Medulla oblongata (tissue), 1 donor: ENCODE data around the gene HOXB8.

Source experiments
- DNase-seq: peaks from one replicate; pipeline ENCODE4 v3.0.0-alpha.2; 2015; ENCODE audit errors: extremely low spot score

HOXB8 gene

DNA sequence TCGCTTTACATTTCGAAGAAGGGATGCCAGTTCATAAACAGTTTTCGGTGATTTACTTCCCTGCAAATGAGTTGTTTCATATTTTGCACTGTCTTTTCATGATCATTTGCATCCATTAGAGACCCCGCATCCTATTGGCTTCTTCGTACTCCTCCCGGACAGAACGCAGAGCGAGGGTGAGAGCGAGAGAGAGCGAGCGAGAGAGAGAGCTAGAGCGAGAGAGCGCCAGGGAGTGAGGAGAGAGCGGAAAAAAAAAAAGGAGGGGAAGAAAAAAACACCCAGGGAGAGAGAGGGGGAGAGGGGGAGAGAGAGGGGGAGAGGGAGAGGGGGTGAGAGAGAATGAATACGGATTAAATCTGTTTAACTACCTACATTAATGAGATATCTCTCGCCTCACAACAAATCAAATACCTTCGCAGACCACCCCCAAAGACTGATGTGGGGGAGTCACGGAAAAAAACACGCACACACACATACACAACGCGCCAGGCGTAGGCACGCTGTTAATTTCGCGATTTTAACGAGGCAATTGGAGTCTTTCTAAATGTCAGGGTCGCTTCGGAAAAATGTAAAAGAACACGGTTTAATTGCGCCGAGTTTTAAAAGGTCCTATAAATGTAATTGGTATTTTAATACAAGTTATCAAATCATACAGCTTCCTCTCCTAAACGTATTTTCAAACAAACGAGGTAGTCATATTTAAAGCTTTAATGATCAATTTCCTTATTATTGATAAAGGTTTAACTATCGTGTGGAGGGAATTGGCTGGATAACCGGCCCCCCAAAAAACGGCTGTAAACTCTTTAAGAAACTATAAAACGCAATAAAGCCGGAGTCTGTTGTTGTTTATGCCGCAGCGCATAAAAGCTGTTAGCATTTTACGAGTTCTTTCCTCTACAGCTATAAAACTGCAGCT is at the start of gene HOXB8:
Gene HOXB8, minus strand, starts transcription at position 246 of the 916 bp plus-strand sequence. CDS start 588 bp downstream, outside the sequence.
- no peak for DNase-seq

DNA sequence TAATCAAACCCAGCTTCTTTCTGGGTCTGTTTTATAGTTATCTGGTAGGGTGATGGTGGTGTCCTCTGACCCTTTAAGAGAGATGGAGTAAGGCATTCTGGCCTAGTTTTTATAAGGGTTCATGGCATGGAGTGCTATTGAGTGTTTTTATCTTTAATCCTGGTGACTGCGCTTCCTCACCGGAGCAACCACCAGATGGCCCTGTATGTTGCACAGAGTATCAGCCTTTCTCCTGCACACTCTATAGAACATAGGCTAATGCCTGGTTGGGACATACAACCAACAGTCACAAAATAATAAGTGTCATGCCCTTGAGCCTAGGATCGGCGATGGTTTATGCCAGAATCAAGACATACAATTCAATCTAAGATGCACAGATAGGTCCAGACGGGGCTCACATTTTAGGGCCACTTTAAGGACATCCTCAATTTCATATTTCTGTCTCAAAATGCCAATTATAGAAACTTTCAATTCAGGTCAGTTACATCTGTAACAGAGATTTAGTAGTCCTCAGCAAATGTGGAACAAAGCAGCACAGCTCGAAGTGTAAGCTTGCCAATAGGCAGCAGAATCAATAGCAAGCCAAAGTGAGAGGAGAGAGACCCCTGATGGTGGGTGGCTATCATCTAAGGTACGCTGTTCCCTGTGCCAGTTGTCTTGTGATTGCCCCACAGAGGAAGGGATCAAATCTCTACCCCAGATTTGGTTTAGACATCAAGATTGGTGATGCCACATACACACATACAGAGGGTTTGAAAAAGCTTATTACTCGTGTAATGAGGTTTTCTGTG is 48.2 kb upstream of the HOXB8 start:
- DNase-seq = no peak

DNA sequence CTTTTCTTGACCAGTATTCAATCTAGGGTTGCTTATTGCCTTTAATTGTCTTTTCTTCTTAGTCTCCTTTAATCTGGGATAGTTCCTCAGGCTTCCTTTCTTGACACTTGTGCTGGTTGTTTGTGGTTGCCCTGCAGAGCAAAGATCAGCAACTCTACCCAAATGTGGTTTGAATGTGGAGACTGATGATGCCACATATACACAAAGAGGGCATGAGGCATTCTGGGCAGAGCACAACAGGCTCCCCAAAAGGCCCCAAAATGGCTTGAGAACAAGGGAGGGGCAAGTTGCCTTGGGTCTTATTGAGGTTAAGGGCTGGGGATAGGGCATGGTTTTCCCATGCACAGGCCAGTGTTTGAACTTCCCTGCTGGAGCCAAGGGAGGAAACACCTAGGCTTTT is 40.8 kb upstream of the HOXB8 start:
- DNase-seq = no peak

DNA sequence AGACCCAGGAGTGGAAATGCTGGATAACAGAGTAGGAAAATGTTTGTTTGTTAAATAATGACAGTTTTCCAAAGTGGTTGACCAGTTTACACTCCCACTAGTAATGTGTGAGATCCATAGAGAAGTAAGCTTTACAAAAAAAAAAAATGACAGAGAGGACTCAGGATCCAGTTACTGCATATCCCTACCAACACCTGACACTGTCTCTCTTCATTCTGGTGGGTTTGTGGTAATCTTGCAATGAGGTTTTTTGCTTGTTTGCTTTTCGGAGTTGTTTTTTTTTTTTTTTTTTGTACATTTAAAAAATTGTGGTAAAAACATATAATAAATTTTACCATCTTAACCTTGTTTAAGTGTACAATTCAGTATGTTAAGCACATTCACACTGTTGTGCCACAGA is 34.6 kb upstream of the HOXB8 start:
- no peak for DNase-seq

DNA sequence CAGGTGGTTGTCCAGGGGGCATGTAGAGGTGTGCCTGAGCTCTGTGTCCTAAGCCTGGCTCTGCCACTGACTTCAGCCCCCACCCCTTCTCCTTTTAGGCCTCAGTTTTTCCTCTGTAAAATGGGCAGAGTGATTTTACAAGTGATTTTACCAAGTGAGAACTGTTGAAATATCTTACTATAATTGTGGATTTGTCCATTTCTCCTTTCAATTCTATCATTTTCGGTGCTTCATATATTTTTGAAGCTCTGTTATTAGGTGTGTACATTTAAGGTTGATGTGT is 32.8 kb upstream of the HOXB8 start:
- DNase-seq = no peak

DNA sequence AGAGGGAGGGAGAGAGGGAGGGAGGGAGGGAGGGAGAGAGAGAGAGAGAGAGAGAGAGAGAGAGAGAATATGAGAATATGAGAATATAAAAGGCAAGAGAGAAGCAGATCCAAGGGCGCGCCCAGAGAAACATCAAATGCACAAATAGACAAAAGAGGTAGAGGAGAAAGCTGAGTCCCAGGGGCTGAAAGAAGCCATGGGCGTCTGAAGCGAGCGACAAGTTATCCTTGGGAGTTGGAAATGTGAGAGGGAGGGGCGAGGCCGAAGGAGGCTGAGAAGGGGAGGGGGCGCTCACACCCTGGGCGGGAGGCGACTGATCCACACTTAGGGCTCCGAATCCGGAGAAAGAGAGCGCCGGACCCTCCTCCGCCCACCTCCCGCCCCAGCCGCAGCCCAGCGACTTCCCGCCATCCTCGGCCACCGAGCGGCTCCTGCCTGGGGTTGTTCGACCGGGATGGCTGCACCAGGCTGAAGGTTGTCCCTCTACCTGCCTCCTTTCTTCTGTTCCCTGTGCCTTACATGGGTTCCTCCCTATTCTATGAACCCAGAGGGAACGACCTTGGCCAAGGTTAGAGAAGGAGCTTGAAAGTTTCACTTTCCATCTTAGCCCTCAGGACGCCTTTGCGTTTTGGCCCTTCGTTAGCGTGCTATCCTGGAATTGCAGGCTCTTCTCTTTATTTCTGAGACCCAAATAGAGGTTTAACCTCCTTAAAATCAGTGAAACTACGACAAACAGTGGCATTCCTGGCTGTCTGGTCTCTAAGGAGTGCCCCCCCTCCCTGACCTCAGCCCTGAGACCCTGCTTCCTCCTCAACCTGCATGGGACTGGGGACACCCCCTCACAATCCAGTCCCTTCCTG is 32.2 kb upstream of the HOXB8 start:
- no peak for DNase-seq

DNA sequence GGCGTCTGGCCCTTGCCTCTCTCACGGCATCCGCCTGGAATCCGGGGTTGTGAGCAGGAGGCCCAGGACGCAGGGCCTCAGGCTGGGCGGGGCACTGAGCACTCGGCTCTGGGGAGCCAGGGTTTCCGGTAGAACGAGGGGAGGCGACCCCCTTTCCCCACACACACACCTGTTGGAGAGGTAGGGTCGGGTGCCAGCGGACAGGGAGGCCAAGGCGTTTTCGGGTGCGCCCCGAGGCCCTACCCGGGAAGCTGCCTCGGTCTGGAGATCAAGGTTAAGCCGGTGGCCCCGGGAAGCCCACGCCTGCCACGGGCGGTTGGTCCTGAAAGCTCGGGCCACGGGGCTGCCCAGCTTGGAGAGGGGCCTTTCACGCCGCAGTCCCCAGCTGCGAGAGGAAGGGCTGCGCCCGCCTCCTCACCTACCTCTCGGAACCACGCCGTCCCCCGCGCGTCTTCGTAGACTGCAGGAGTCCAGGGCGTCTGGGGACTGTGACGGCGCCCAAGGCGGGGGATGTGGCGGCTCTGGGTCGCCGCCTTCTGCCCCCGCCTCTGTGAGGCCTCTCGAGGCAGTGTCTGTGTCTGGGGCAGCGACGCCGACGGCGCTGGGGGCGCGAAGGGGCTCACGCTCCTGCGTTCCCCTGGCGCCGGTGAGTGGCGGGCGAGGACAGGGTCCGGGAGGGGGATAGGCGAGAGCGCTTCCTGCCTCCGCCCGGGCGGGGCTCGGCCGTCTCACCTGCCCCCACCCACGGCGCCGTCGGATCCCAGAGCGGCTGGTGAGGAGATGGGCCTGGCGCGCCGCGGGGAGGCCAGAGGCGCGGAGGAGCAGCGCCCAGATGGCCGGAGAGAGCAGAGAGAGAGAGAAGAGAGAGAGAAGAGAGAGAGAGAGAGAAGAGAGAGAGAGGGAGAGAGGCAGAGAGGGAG is 31.4 kb upstream of the HOXB8 start:
- no peak for DNase-seq

DNA sequence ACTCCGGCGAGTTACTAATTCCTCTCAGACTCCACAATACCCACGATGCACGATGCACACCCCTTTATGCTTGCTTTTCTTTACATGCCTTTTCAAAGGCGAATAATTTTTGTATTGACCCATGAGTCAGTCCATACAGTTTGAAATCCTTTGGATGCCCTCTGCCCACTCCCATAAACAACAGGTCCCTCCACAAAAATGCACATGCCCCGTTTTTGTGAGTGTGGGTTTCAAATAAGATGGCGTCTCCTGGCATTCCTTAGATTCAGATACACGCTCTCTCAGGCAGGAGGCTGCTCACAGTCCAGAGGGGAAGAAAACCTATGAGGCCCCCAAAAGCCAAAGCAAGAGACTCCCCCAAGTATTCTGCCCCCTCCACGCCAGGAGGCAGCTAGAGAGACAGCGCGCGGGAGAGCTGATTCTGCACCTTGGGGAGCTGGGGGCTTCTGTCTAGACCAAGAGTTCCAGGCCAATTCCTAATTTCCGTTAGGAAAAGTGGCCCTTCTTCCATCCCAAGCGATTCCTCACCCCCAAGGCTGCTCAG is 30.6 kb upstream of the HOXB8 start:
- no peak for DNase-seq

DNA sequence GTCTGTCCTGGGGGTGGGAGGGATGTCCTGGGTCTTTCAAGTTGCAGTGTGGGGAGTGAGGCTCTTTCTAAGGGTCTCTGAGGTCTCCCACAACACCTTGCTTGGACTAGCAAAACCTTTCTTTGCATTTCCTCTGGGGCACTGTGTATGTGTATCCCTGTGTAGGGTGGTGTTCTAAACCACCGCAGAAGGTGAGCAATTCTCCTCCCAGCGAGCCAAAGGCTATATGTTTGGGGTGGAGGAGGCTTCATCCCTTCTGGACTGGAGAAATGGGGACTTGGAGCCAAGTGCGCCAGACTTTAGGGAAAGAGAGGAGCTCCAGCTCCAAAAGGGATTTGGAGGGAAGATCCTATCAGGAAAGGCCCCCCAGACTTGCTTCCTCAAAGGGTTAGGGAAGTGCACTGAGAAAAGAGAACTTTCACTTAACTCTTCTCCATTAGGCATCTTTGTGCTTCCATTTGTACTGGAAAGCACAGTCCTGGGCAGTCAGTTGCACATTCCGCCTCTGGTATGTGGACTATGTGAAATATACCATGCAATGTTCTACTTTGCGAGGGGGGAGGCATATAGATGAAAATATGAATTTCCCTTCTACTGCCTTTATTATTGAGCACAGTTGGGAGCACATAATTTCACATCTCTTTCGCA is 29.9 kb upstream of the HOXB8 start:
- no peak for DNase-seq

DNA sequence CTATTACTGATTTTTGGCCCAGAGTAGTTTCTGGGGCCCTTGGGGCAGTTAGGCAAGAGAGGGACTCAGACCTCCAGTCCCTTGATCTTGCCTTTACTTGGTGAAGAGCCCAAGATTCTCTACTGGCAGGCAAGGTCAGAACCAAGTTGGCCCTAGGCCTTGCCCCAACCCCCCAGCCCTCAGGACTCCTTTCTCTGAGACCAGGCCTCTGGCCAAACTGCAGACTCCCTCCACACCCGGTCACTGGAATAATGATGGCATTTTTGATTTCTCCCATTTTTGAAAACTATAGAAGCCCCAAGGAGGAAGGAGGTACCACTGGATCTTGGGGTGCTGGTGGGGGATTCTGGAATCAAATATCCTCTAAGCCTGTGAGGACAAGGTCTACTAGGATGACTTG is 29.1 kb upstream of the HOXB8 start:
- no peak for DNase-seq

DNA sequence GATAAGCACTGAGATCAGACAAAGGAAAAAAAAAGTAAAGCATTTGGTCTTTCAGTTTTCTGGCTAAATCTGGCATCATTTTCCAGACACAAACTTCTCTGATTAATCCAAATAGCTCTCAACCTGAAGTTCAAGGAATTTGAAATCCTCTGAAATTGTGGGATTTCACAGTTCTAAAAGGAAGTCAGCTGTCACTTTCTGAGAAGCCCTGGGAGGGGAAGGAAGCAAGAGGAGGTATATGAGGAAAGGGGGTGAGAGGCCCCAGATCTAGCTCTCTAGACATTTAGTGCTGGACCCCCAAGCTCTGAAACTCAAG is 28.6 kb upstream of the HOXB8 start:
- no peak for DNase-seq

DNA sequence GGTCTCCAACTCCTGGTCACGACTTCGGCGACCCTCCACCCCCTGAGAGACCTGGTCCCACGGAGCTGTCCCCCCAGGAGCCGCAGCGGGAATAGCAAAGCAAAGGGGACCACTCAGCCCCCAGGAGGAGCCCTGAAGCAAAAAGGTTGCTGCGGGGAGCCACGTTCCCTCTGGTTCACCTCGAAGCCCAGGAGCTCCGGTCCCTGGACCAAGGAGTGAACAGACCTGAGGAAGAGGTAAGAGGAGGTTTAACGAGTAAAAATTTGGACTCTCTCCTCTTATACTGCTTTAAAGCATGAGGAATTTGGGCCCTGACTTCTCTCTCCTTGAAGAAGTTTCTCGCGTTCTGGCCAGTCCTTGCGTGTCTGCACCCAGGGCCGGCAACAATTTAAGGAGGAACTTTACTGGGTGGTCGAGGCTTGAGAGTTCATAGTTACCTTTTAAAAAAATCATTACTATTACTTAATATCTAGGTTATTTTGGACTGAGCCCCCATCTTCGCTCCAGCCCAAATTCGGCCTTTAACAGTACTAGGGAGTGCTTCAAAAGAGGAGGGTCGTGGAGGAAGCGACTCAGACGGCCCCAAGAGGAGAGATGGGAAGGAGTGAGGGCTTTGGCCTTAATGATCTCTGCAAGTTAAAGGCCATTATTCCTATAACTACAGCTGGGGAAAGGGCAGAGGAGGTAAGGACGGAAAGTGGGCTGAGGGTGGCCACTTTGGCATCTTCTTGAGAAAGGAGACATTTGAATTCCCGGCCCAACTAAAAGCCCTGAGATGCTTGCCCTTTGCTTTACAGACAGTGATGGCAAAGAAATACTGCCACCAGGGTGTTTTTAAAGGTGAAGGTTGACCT is 28.0 kb upstream of the HOXB8 start:
- no peak for DNase-seq

DNA sequence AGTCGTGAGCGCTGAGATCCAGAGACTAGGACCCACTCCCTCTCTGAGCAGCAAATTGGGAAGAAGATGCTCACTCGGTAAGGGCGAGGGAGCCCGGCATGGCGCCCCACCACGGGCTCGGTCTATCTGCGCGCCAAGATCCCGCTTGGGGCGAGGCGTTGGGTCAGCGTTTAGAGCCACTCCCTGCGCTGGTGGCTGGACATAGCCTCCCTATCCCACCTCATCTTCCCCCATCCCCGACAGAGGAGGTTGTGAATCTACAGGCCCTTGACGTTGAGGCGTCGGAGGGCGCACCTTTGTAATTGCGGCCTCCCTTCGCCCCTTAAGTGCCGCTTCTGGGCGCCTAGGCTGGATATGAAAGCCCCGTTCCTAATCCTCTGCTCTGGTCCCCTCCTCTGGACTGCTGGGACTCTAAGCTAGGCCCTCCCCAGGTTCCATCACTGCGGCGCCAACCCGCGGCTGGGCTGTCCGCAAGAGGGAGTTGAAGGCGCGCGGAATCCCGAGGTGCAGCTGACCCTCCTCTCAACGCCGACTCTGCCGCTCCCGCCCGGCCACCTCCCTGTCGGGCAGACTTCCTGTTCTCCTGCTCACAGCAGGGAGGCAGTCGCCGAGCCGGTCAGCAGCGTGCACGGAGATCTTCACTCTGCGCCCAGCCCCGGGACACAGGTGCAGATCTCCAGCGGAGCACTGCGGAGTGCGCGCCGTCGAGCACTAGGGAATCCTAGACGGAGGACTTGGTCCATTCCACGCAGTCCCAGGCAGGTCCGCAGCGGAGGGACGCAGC is 27.2 kb upstream of the HOXB8 start:
- no peak for DNase-seq

DNA sequence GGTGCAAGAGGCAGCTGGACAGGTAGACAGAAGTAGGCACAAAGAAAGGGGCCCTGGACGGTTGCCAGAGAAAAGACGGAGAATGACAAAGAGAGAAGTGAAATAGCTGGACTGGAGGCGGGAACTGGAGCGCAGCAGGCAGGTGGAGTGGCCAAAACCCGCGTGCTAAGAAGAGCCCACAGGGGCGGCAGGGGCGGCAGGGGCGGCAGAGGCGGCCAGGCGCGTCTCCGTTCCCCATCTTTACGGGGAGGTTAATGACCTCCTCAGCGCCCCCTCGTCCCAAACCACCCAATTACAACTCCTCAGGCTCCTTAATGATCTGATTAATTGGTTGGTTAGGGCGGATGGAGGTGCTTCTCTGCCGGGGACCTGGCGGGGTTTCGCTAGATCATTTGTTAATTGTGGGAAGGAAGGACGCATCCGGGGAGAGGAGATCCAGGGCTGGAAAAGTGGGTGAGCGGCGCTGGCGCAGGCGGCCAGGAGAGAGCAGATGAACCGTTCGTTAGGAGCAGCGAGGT is 26.5 kb upstream of the HOXB8 start:
- no peak for DNase-seq

DNA sequence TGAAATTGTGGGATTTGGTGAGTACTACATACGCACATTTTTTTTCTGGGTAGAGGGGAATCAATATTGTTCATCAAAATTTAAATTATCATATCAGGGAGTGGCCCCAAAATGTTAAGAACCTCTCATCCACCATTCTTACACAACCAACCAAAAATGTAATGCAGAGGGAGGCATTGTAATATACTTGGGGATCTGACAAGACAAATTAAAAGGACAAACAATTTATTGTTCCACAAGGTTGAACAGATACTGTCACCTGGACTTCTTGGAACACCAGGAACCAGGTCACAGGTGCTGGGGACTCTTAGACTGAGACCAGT is 25.7 kb upstream of the HOXB8 start:
- DNase-seq = no peak

DNA sequence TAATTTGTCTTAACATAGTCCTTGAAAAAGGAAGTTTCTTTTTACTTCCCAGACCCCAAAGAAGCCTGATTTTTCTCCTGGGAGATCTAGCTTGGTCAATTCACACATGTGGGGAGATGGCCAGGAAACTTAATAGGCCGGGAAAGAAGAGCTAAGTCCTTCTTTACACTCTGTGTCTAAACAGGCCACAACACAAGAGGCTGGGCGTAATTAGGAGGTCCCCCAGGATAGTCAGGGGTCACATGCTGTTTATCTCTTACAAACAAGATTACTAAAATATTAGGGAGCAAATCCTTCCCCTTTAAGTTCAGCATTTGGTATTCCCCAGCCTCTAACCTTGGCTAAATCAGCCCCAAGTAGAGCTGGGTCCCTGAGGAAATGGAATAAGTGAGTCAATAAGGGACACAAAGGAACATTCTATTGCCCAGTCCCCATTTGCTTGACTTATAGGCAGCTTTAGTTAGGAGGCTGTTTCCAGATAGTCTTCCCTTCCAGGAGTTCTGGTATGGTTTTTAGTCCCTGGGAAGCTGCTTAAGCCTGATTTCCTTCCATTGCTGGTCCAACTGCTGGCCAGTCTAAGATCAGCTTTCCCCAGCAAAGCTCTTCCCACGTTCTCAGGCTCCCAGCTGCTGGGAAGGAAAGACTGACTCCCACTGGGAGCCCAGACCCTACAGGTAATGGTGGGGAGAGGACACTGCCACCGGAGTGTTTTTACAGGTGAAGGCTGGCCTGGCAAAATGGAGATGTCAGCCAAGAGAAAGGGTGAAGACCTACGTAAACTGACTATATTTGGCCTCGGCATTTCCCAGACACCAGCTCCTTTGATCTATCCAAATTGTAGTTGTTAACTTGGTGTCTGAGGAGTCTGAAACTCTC is 25.1 kb upstream of the HOXB8 start:
- no peak for DNase-seq

DNA sequence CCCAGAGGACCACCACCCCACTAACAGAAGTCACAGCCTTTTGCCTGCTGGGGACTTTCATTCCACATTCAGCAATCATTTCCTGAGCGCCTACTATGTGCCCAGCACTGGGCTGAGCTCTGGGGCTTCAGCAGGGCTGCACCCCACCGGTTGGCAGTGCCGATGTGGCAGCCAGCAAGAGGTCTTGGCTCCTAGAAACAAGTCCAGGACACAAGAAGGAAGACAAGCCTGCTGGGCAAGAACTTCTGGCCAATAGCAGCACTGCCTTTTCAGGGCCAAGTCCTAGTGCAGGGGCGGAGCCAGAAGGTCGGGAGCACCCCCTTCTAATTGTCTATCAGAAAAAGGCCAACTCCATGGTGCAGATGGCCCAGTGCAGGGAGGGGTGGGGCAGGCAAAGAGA is 24.0 kb upstream of the HOXB8 start:
- no peak for DNase-seq
